ENCODE data around the gene PSKH1. TPM values are rescaled to one million over a fixed set of nuclear protein-coding genes. Genes with fewer than 3 reads are reported as not detected.
A peak's percentile ranks its signal among the peaks of the same experiment; 100 is the strongest.

Gene PSKH1
- total RNA-seq, 4 donors from 2014 or later = 16.4 to 26.9 (median 24.5) TPM

DNA sequence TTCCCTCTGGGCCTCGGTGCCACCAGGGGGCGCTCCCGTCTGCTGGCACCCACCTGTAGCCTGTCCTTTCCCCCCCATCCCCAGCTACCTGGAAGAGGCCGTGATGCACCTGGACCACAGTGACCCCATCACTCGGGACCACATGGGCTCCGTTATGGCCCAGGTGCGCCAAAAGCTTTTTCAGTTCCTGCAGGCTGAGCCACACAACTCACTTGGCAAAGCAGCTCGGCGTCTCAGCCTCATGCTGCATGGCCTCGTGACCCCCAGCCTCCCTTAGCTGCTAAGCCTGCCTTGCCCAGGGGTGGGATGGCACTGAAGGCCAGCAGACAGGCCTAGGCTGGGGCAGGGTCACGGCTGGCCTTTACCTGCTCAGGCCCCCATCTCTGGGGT lies 9.2 kb upstream of the PSKH1 start:
- Histone ChIP-seq H3K4me1 (peaks cover 16% of the 10 kb centered on the region), H3K9me3 (no peaks in the 10 kb centered on the region), H3K36me3 (peaks cover 69% of the 10 kb centered on the region), H3K27ac (no peak overlapping the region), H3K27me3 (no peaks in the 10 kb centered on the region), H3K4me3 (no peak overlapping the region)
- TF ChIP-seq, protein P1, sequence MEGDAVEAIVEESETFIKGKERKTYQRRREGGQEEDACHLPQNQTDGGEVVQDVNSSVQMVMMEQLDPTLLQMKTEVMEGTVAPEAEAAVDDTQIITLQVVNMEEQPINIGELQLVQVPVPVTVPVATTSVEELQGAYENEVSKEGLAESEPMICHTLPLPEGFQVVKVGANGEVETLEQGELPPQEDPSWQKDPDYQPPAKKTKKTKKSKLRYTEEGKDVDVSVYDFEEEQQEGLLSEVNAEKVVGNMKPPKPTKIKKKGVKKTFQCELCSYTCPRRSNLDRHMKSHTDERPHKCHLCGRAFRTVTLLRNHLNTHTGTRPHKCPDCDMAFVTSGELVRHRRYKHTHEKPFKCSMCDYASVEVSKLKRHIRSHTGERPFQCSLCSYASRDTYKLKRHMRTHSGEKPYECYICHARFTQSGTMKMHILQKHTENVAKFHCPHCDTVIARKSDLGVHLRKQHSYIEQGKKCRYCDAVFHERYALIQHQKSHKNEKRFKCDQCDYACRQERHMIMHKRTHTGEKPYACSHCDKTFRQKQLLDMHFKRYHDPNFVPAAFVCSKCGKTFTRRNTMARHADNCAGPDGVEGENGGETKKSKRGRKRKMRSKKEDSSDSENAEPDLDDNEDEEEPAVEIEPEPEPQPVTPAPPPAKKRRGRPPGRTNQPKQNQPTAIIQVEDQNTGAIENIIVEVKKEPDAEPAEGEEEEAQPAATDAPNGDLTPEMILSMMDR (IDR thresholded peaks at IDR 0.05) = peak; percentile 43 to 86
- no peak for TF ChIP-seq POLR2A (IDR thresholded peaks at IDR 0.05)
- peak in 1 of 2 donors; percentile 80 for DNase-seq (ENCODE audit: low spot score in 2 of 2)
- WGBS = 41% methylated on average over 7 of the region's 11 CpGs

DNA sequence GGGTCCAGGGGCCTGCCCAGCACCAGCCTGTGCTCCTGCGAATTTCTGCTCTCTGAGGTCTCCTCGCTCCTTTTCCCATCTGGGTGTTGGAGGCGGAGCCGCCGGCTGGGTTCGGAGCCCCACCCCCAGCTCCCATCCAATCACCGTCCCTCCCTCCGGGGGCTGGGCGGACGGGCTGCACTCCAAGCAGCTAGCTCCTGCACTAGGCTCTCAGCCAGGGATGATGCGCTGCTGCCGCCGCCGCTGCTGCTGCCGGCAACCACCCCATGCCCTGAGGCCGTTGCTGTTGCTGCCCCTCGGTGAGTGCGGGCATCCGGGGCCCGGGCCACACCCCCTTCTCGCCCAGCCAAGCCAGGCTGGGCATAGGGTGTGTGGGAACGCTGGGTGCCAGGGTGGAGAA lies 8.4 kb upstream of the PSKH1 start, which contains the start of gene NRN1L:
Gene NRN1L (plus strand): TSS at position 202 of the 400 bp plus-strand sequence. CDS start 19 bp downstream, at position 221.
- H3K4me1 ChIP-seq = peaks cover 16% of the 10 kb centered on the region
- whole genome bisulfite sequencing = 20% methylated on average over 14 of the region's 22 CpGs
- H3K27me3 ChIP-seq = no peaks in the 10 kb centered on the region
- TF ChIP-seq POLR2AphosphoS5 (IDR thresholded peaks at IDR 0.05) = no peak
- no peak for TF ChIP-seq EP300 (IDR thresholded peaks at IDR 0.05)
- TF ChIP-seq, protein P1 (IDR thresholded peaks at IDR 0.05) = no peak
- no peak for TF ChIP-seq POLR2A (IDR thresholded peaks at IDR 0.05)
- peaks cover 61% of the 10 kb centered on the region for H3K36me3 ChIP-seq
- peak within 1 kb of the TSS; percentile 16 for H3K4me3 ChIP-seq
- H3K27ac ChIP-seq = no peak within 1 kb of the TSS
- no peaks in the 10 kb centered on the region for H3K9me3 ChIP-seq
- DNase-seq (ENCODE audit: low spot score in 2 of 2) = peak; percentile 91 to 93

DNA sequence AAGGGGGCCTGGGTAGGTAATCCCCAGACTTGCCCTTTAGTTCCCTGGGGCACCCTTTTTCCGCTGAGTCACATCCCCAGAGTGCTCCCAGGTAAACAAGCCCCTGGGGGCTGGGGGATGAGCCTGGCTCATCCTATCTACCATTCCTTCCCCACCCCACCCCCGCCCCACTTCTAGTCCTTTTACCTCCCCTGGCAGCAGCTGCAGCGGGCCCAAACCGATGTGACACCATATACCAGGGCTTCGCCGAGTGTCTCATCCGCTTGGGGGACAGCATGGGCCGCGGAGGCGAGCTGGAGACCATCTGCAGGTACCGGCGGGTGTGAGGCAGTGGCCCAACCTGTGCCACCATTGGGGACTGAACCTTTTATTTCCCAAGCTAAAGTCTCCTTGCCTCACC lies 7.5 kb upstream of the PSKH1 start:
- H3K9me3 ChIP-seq = no peaks in the 10 kb centered on the region
- no peak overlapping the region for H3K27ac ChIP-seq
- DNase-seq (ENCODE audit: low spot score in 2 of 2) = no peak
- H3K4me1 ChIP-seq = peaks cover 16% of the 10 kb centered on the region
- H3K27me3 ChIP-seq = no peaks in the 10 kb centered on the region
- TF ChIP-seq, protein P1 (IDR thresholded peaks at IDR 0.05) = no peak
- TF ChIP-seq EP300 (IDR thresholded peaks at IDR 0.05) = no peak
- TF ChIP-seq POLR2AphosphoS5 (IDR thresholded peaks at IDR 0.05) = no peak
- no peak for TF ChIP-seq POLR2A (IDR thresholded peaks at IDR 0.05)
- WGBS = 89% methylated on average over 4 of the region's 12 CpGs
- H3K4me3 ChIP-seq = no peak overlapping the region
- peaks cover 52% of the 10 kb centered on the region for H3K36me3 ChIP-seq

DNA sequence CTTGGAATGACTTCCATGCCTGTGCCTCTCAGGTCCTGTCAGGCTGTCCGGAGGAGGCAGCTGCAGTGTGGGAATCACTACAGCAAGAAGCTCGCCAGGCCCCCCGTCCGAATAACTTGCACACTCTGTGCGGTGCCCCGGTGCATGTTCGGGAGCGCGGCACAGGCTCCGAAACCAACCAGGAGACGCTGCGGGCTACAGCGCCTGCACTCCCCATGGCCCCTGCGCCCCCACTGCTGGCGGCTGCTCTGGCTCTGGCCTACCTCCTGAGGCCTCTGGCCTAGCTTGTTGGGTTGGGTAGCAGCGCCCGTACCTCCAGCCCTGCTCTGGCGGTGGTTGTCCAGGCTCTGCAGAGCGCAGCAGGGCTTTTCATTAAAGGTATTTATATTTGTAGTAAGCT lies 7.1 kb upstream of the PSKH1 start:
- H3K4me3 ChIP-seq = no peak overlapping the region
- H3K9me3 ChIP-seq = no peaks in the 10 kb centered on the region
- H3K36me3 ChIP-seq = peaks cover 48% of the 10 kb centered on the region
- H3K27ac ChIP-seq = no peak overlapping the region
- peaks cover 16% of the 10 kb centered on the region for H3K4me1 ChIP-seq
- TF ChIP-seq POLR2AphosphoS5 (IDR thresholded peaks at IDR 0.05) (no peak), POLR2A (IDR thresholded peaks at IDR 0.05) (no peak), EP300 (IDR thresholded peaks at IDR 0.05) (no peak)
- TF ChIP-seq, protein P1 (IDR thresholded peaks at IDR 0.05) = no peak
- DNase-seq (ENCODE audit: low spot score in 2 of 2) = no peak
- 98% methylated on average over 13 of the region's 19 CpGs for WGBS
- H3K27me3 ChIP-seq = no peaks in the 10 kb centered on the region

DNA sequence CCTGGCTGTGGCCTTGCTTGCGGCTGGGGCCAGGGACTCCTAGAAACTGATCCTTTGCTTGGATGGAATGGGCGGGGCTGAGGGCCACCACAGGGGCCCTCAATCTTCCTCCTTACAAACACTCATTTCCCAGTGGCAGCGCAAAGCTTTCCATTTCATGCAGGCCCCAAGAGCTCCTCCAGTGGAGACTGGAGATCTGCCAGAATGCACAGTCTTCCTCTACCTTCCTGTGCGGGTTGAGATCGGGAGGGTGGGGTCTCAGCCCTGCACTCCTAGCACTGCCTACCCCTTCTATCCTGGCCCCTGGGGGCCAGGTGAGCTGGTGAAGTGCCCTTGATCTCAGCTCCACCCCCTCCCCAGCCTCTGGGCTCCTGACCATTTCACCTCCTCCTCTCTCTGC lies 6.7 kb upstream of the PSKH1 start:
- TF ChIP-seq POLR2AphosphoS5 (IDR thresholded peaks at IDR 0.05) (no peak), EP300 (IDR thresholded peaks at IDR 0.05) (no peak), POLR2A (IDR thresholded peaks at IDR 0.05) (no peak)
- TF ChIP-seq, protein P1 (IDR thresholded peaks at IDR 0.05) = no peak
- 92% methylated on average over 5 of the region's 5 CpGs for WGBS
- Histone ChIP-seq H3K36me3 (peaks cover 44% of the 10 kb centered on the region), H3K4me1 (peaks cover 16% of the 10 kb centered on the region), H3K27me3 (no peaks in the 10 kb centered on the region), H3K27ac (no peak overlapping the region), H3K4me3 (no peak overlapping the region), H3K9me3 (no peaks in the 10 kb centered on the region)
- DNase-seq (ENCODE audit: low spot score in 2 of 2) = no peak

Measured in suprapubic skin (tissue), 4 donors.